HEK293 (cell line): ENCODE data around the gene PHC3.

Source experiments
- CTCF ChIA-PET: fragments of 350-600 bp; formaldehyde crosslinking; extraction: SDS; loops from one replicate; lab custom pipeline; 2021; ENCODE audit warnings: antibody characterized with exemption; lab: Yijun Ruan, JAX
- POLR2A ChIA-PET: fragments of 300-600 bp; formaldehyde crosslinking; extraction: SDS; loops from one replicate; lab custom pipeline; 2020; ENCODE audit warnings: antibody characterized with exemption, inconsistent platforms; lab: Yijun Ruan, JAX
- H3K27ac ChIP-seq: fragments of 200-500 bp; sonication (Bioruptor generic); 2 replicates; pipeline ENCODE4 v1.5.1; 2014; ENCODE audit warnings: low read depth, low read length, control low read depth, inconsistent platforms; ENCODE audit errors: extremely low read depth
- H3K36me3 ChIP-seq, 2 experiments: fragments of 200-500 bp in 1 of 2; sonication (Bioruptor generic) in 1 of 2; 1 replicate in 1 of 2; 2 replicates in 1 of 2; pipeline ENCODE4 v1.5.1; 2014 to 2017; ENCODE audit warnings: inconsistent platforms in 2 of 2, low read length in 2 of 2; ENCODE audit not compliant: control insufficient read depth in 2 of 2, insufficient read depth in 1 of 2
- H3K4me1 ChIP-seq: fragments of 200-500 bp; sonication (Bioruptor generic); 2 replicates; pipeline ENCODE4 v1.5.1; 2014; ENCODE audit warnings: mild to moderate bottlenecking, low read length, inconsistent platforms; ENCODE audit not compliant: control insufficient read depth, insufficient read depth
- H3K4me3 ChIP-seq: 2 replicates; pipeline ENCODE4 v1.5.1; 2011; ENCODE audit warnings: low read depth, mild to moderate bottlenecking, control low read depth, low read length, moderate library complexity
- H3K9me3 ChIP-seq: fragments of 200-500 bp; sonication (Bioruptor generic); 2 replicates; pipeline ENCODE4 v1.5.1; 2014; ENCODE audit warnings: low read depth, low read length, inconsistent platforms; ENCODE audit not compliant: control insufficient read depth, insufficient read depth
- HOXD13 ChIP-seq: sonication (generic); formaldehyde crosslinking; IDR thresholded peaks from 2 replicates; pipeline ENCODE4 v1.8.0; 2022; ENCODE audit warnings: missing genetic modification reagents, borderline replicate concordance
- REST ChIP-seq: fragments of 450-650 bp; formaldehyde crosslinking; IDR thresholded peaks from 2 replicates; pipeline ENCODE4 v1.5.1; 2016; ENCODE audit warnings: missing biosample characterization, missing genetic modification characterization
- ZNF146 ChIP-seq: fragments of 450-650 bp; formaldehyde crosslinking; IDR thresholded peaks from 2 replicates; pipeline ENCODE4 v1.5.1; 2016; ENCODE audit warnings: missing biosample characterization, missing genetic modification characterization
- ZNF148 ChIP-seq: fragments of 450-650 bp; formaldehyde crosslinking; IDR thresholded peaks from 2 replicates; pipeline ENCODE4 v1.5.0; 2017; ENCODE audit warnings: missing biosample characterization, missing genetic modification characterization, borderline replicate concordance
- ZNF202 ChIP-seq: fragments of 450-650 bp; formaldehyde crosslinking; IDR thresholded peaks from 2 replicates; pipeline ENCODE4 v1.5.1; 2016; ENCODE audit warnings: missing biosample characterization, missing genetic modification characterization, borderline replicate concordance
- ZNF391 ChIP-seq: fragments of 450-650 bp; formaldehyde crosslinking; IDR thresholded peaks from 2 replicates; pipeline ENCODE4 v1.5.1; 2016; ENCODE audit warnings: low read depth, missing biosample characterization, missing genetic modification characterization, borderline replicate concordance
- ZNF398 ChIP-seq: fragments of 450-650 bp; formaldehyde crosslinking; IDR thresholded peaks from 2 replicates; pipeline ENCODE4 v1.5.1; 2017; ENCODE audit warnings: missing biosample characterization, missing genetic modification characterization
- ZNF416 ChIP-seq: fragments of 450-650 bp; formaldehyde crosslinking; IDR thresholded peaks from 2 replicates; pipeline ENCODE4 v1.5.1; 2016; ENCODE audit warnings: missing biosample characterization, missing genetic modification characterization
- ZNF449 ChIP-seq: fragments of 450-650 bp; formaldehyde crosslinking; IDR thresholded peaks from 2 replicates; pipeline ENCODE4 v1.5.1; 2017; ENCODE audit warnings: missing biosample characterization, mild to moderate bottlenecking, missing genetic modification characterization, moderate library complexity
- ZNF549 ChIP-seq: fragments of 450-650 bp; IDR thresholded peaks from 2 replicates; pipeline ENCODE4 v1.5.1; 2018; ENCODE audit warnings: missing biosample characterization, missing genetic modification characterization, mild to moderate bottlenecking, inconsistent platforms, moderate library complexity
- ZNF610 ChIP-seq: fragments of 450-650 bp; formaldehyde crosslinking; IDR thresholded peaks from 2 replicates; pipeline ENCODE4 v1.5.1; 2016; ENCODE audit warnings: missing biosample characterization, missing genetic modification characterization, borderline replicate concordance
- ZNF621 ChIP-seq: fragments of 450-650 bp; formaldehyde crosslinking; IDR thresholded peaks from 2 replicates; pipeline ENCODE4 v1.5.1; 2017; ENCODE audit warnings: missing biosample characterization, missing genetic modification characterization
- ZNF626 ChIP-seq: fragments of 450-650 bp; sonication (Bioruptor Pico); formaldehyde crosslinking; IDR thresholded peaks from 2 replicates; pipeline ENCODE4 v1.5.1; 2018; ENCODE audit warnings: missing biosample characterization, missing genetic modification characterization, inconsistent platforms
- ZNF704 ChIP-seq: fragments of 450-650 bp; formaldehyde crosslinking; IDR thresholded peaks from 2 replicates; pipeline ENCODE4 v1.5.1; 2016; ENCODE audit warnings: missing biosample characterization, missing genetic modification characterization
- ZSCAN30 ChIP-seq: fragments of 450-650 bp; IDR thresholded peaks from 2 replicates; pipeline ENCODE4 v1.5.1; 2018; ENCODE audit warnings: missing biosample characterization, mild to moderate bottlenecking, missing genetic modification characterization, moderate library complexity
- ZSCAN5A ChIP-seq: fragments of 450-650 bp; formaldehyde crosslinking; IDR thresholded peaks from 2 replicates; pipeline ENCODE4 v1.5.1; 2016; ENCODE audit warnings: missing biosample characterization, missing genetic modification characterization
- ZXDB ChIP-seq: fragments of 450-650 bp; formaldehyde crosslinking; IDR thresholded peaks from 2 replicates; pipeline ENCODE4 v1.5.1; 2016; ENCODE audit warnings: missing biosample characterization, missing genetic modification characterization

The PHC3 gene

GRCh38 chr3:170201527-170201926, 20.0 kb upstream of the PHC3 start:
- no peaks in the 10 kb centered on the region for H3K36me3 ChIP-seq
- no peak overlapping the region for H3K4me3 ChIP-seq
- TF ChIP-seq ZNF626 (tag by site-specific recombination) (no peak), ZSCAN30 (tag by site-specific recombination) (no peak), ZNF621 (tag by site-specific recombination) (no peak), ZNF148 (tag by site-specific recombination) (no peak), ZXDB (tag by site-specific recombination) (no peak), ZSCAN5A (tag by site-specific recombination) (no peak), REST (no peak), ZNF202 (tag by site-specific recombination) (no peak), HOXD13 (no peak), ZNF549 (no peak), ZNF391 (tag by site-specific recombination) (no peak), ZNF610 (tag by site-specific recombination) (no peak), ZNF398 (tag by site-specific recombination) (no peak), ZNF449 (tag by site-specific recombination) (no peak), ZNF416 (tag by site-specific recombination) (no peak), ZNF704 (tag by site-specific recombination) (no peak), ZNF146 (tag by site-specific recombination) (no peak)
- no peak overlapping the region for H3K27ac ChIP-seq
- H3K4me1 ChIP-seq, result no peaks in the 10 kb centered on the region; the same call in 1 of the 2 replicates
- ChIA-PET CTCF (interaction anchor here (1.1 kb wide), 1 partner anchor 12 kb away, joined by 3 read pairs; no protein-coding TSS in a partner anchor), POLR2A (interaction anchor here (0.7 to 1.3 kb wide), 2 partner anchors 32 to 175 kb away, joined by 3 to 7 read pairs; no protein-coding TSS in a partner anchor)
- no peaks in the 10 kb centered on the region for H3K9me3 ChIP-seq
